ENCODE measurements around the gene TMEM135.

DNA sequence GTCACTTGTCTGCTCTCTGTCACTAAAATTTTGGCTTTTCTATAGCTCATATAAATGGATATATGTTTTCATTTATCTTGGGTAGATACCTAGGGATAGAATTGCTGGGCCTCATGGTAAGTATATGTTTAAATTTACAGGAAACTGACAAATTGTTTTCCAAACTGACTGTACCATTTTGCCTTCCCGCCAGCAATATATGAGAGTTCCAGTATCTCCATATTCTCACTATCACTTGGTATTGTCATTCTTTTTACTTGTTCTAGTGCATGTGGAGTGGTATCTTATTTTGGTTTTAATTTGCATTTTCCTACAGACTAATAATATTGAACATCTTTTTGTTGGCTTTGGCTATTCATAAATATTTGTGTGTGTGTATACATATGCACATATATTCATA lies 101.7 kb downstream of the TMEM135 start:
- TF ChIP-seq, protein P1, sequence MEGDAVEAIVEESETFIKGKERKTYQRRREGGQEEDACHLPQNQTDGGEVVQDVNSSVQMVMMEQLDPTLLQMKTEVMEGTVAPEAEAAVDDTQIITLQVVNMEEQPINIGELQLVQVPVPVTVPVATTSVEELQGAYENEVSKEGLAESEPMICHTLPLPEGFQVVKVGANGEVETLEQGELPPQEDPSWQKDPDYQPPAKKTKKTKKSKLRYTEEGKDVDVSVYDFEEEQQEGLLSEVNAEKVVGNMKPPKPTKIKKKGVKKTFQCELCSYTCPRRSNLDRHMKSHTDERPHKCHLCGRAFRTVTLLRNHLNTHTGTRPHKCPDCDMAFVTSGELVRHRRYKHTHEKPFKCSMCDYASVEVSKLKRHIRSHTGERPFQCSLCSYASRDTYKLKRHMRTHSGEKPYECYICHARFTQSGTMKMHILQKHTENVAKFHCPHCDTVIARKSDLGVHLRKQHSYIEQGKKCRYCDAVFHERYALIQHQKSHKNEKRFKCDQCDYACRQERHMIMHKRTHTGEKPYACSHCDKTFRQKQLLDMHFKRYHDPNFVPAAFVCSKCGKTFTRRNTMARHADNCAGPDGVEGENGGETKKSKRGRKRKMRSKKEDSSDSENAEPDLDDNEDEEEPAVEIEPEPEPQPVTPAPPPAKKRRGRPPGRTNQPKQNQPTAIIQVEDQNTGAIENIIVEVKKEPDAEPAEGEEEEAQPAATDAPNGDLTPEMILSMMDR (IDR thresholded peaks at IDR 0.05): no peak
- no peak for TF ChIP-seq POLR2A (IDR thresholded peaks at IDR 0.05)

All from right lobe of liver (tissue), 4 donors.